WTC11 (cell line): Measurements from ENCODE around the gene TMPRSS11D.

Experiments
- ATF1 ChIP-seq: sonication (generic); formaldehyde crosslinking; IDR thresholded peaks from 2 replicates; pipeline ENCODE4 v1.8.1; 2023; ENCODE audit warnings: mild to moderate bottlenecking, moderate library complexity, missing genetic modification reagents
- CREB1 ChIP-seq: sonication (generic); formaldehyde crosslinking; IDR thresholded peaks from 2 replicates; pipeline ENCODE4 v1.8.0; 2023; ENCODE audit warnings: mild to moderate bottlenecking, missing genetic modification reagents
- FOXJ3 ChIP-seq: sonication (generic); formaldehyde crosslinking; IDR thresholded peaks from 2 replicates; pipeline ENCODE4 v1.9.0; 2021; ENCODE audit warnings: missing genetic modification reagents, mild to moderate bottlenecking, borderline replicate concordance
- GRHL2 ChIP-seq: fragments of 250-450 bp; sonication (Bioruptor Pico); IDR thresholded peaks from 2 replicates; pipeline ENCODE4 v1.8.0; 2022; ENCODE audit warnings: mild to moderate bottlenecking, moderate library complexity; ENCODE audit not compliant: insufficient replicate concordance, severe bottlenecking
- IRF2 ChIP-seq: sonication (generic); formaldehyde crosslinking; IDR thresholded peaks from 2 replicates; pipeline ENCODE4 v1.8.0; 2022; ENCODE audit warnings: low read depth, missing genetic modification reagents, borderline replicate concordance
- JUN ChIP-seq: sonication (generic); formaldehyde crosslinking; IDR thresholded peaks from 2 replicates; pipeline ENCODE4 v1.8.0; 2023; ENCODE audit warnings: mild to moderate bottlenecking, missing genetic modification reagents
- NR2C2 ChIP-seq: sonication (generic); formaldehyde crosslinking; IDR thresholded peaks from 2 replicates; pipeline ENCODE4 v1.8.0; 2022; ENCODE audit warnings: mild to moderate bottlenecking, missing genetic modification reagents
- RELA ChIP-seq: sonication (generic); formaldehyde crosslinking; IDR thresholded peaks from 2 replicates; pipeline ENCODE4 v1.8.1; 2022; ENCODE audit warnings: missing genetic modification reagents, mild to moderate bottlenecking, borderline replicate concordance
- ZBTB21 ChIP-seq: sonication (generic); formaldehyde crosslinking; IDR thresholded peaks from 2 replicates; pipeline ENCODE4 v1.8.1; 2023; ENCODE audit warnings: mild to moderate bottlenecking, missing genetic modification reagents, borderline replicate concordance
- ZNF121 ChIP-seq: sonication (generic); formaldehyde crosslinking; IDR thresholded peaks from 2 replicates; pipeline ENCODE4 v1.8.0; 2023; ENCODE audit warnings: missing genetic modification reagents
- TF ChIP-seq, protein P1 (sequence below): fragments of 200-600 bp; IDR thresholded peaks from 2 replicates; pipeline ENCODE4 v1.8.0; 2022; ENCODE audit warnings: antibody characterized with exemption
- TF ChIP-seq, protein P2 (sequence below): sonication (generic); formaldehyde crosslinking; IDR thresholded peaks from 2 replicates; pipeline ENCODE4 v1.8.0; 2022; ENCODE audit warnings: mild to moderate bottlenecking, missing genetic modification reagents
- TF ChIP-seq, protein P3 (sequence below): sonication (generic); formaldehyde crosslinking; IDR thresholded peaks from 2 replicates; pipeline ENCODE4 v1.8.1; 2022; ENCODE audit warnings: low read depth, missing genetic modification reagents, borderline replicate concordance
- TF ChIP-seq, protein P4 (sequence below): sonication (generic); formaldehyde crosslinking; IDR thresholded peaks from 2 replicates; pipeline ENCODE4 v1.8.0; 2022; ENCODE audit warnings: mild to moderate bottlenecking, missing genetic modification reagents

DNA sequence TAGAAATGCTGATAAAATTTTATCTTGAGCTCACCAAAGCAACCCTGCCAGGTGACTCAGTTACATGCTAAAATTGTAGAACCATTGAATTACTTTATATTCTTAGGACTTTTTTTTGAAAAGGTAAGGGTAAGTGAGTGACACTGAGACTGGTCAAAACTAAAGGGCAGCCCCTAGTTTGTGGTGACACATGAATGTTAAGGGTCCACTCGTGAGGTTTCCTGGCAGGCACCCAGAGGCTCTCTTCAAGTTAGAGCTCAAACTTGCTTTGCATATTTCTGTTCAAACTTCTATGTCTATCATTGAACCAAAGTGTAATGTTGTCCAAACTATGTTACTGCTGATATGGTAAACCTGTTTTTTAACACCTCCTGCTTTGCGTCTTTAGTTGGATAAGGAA, 30.5 kb downstream of the TMPRSS11D start:
- TF ChIP-seq CREB1 (CRISPR knock-in tag) (no peak), IRF2 (CRISPR knock-in tag) (no peak), FOXJ3 (CRISPR knock-in tag) (no peak), NR2C2 (CRISPR knock-in tag) (no peak), RELA (CRISPR knock-in tag) (no peak), ZBTB21 (CRISPR knock-in tag) (no peak), ZNF121 (CRISPR knock-in tag) (no peak), ATF1 (no peak), GRHL2 (CRISPR knock-in tag) (no peak), JUN (CRISPR knock-in tag) (no peak)
- TF ChIP-seq, protein P1, sequence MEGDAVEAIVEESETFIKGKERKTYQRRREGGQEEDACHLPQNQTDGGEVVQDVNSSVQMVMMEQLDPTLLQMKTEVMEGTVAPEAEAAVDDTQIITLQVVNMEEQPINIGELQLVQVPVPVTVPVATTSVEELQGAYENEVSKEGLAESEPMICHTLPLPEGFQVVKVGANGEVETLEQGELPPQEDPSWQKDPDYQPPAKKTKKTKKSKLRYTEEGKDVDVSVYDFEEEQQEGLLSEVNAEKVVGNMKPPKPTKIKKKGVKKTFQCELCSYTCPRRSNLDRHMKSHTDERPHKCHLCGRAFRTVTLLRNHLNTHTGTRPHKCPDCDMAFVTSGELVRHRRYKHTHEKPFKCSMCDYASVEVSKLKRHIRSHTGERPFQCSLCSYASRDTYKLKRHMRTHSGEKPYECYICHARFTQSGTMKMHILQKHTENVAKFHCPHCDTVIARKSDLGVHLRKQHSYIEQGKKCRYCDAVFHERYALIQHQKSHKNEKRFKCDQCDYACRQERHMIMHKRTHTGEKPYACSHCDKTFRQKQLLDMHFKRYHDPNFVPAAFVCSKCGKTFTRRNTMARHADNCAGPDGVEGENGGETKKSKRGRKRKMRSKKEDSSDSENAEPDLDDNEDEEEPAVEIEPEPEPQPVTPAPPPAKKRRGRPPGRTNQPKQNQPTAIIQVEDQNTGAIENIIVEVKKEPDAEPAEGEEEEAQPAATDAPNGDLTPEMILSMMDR = no peak
- TF ChIP-seq, protein P2, sequence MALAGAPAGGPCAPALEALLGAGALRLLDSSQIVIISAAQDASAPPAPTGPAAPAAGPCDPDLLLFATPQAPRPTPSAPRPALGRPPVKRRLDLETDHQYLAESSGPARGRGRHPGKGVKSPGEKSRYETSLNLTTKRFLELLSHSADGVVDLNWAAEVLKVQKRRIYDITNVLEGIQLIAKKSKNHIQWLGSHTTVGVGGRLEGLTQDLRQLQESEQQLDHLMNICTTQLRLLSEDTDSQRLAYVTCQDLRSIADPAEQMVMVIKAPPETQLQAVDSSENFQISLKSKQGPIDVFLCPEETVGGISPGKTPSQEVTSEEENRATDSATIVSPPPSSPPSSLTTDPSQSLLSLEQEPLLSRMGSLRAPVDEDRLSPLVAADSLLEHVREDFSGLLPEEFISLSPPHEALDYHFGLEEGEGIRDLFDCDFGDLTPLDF (CRISPR knock-in tag) = no peak
- TF ChIP-seq, protein P3, sequence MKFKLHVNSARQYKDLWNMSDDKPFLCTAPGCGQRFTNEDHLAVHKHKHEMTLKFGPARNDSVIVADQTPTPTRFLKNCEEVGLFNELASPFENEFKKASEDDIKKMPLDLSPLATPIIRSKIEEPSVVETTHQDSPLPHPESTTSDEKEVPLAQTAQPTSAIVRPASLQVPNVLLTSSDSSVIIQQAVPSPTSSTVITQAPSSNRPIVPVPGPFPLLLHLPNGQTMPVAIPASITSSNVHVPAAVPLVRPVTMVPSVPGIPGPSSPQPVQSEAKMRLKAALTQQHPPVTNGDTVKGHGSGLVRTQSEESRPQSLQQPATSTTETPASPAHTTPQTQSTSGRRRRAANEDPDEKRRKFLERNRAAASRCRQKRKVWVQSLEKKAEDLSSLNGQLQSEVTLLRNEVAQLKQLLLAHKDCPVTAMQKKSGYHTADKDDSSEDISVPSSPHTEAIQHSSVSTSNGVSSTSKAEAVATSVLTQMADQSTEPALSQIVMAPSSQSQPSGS (CRISPR knock-in tag) = no peak
- TF ChIP-seq, protein P4, sequence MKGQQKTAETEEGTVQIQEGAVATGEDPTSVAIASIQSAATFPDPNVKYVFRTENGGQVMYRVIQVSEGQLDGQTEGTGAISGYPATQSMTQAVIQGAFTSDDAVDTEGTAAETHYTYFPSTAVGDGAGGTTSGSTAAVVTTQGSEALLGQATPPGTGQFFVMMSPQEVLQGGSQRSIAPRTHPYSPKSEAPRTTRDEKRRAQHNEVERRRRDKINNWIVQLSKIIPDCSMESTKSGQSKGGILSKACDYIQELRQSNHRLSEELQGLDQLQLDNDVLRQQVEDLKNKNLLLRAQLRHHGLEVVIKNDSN = no peak
